H1 (cell line): ENCODE data around the gene IPO9. TPM values are rescaled to one million over a fixed set of nuclear protein-coding genes. Genes with fewer than 3 reads are reported as not detected.

Experiments
- CTCF ChIA-PET: fragments of 300-600 bp; sonication (Branson Sonifier 250); formaldehyde crosslinking; loops from one replicate; lab custom pipeline; 2021; ENCODE audit not compliant: partially characterized antibody; lab: Charles Lee
- POLR2A ChIA-PET: fragments of 300-600 bp; sonication (Branson Sonifier 250); formaldehyde crosslinking; loops from one replicate; lab custom pipeline; 2021; ENCODE audit warnings: inconsistent platforms; ENCODE audit not compliant: partially characterized antibody; lab: Charles Lee
- DNase-seq, 2 experiments: peaks; one replicate each; pipeline versions ENCODE4 v3.0.0 to v3.0.0-alpha.2; 2010 to 2022; ENCODE audit warnings: low spot score in 2 of 2, low read depth in 1 of 2, mixed read lengths in 1 of 2
- FAIRE-seq: peaks from 2 replicates; lab custom pipeline; 2011; peaks lifted over from hg19 to GRCh38; lab: Jason Lieb, UNC
- H2AFZ ChIP-seq: 2 replicates; pipeline ENCODE4 v1.8.1; 2012; ENCODE audit warnings: low read length, inconsistent platforms
- H2AK5ac ChIP-seq: 2 replicates; pipeline ENCODE4 v1.6.1; 2013; ENCODE audit warnings: low read depth, low read length
- H2BK120ac ChIP-seq: replicated peaks from 2 replicates; pipeline ENCODE3; 2013; ENCODE audit warnings: low read depth, low read length, inconsistent platforms
- H2BK12ac ChIP-seq: 2 replicates; pipeline ENCODE4 v1.6.1; 2013; ENCODE audit warnings: low read depth, low read length
- H2BK15ac ChIP-seq: 2 replicates; pipeline ENCODE4 v1.6.1; 2013; ENCODE audit warnings: low read length
- H2BK20ac ChIP-seq: 2 replicates; pipeline ENCODE4 v1.6.1; 2013; ENCODE audit warnings: low read length
- H2BK5ac ChIP-seq: 2 replicates; pipeline ENCODE4 v1.6.1; 2013; ENCODE audit warnings: low read depth, low read length
- H3K14ac ChIP-seq: 2 replicates; pipeline ENCODE4 v1.6.1; 2013; ENCODE audit warnings: inconsistent platforms; ENCODE audit not compliant: insufficient read length
- H3K18ac ChIP-seq: 2 replicates; pipeline ENCODE4 v1.6.1; 2013; ENCODE audit warnings: low read length; ENCODE audit errors: extremely low read depth
- H3K23ac ChIP-seq: 2 replicates; pipeline ENCODE4 v1.6.1; 2013; ENCODE audit warnings: inconsistent platforms; ENCODE audit not compliant: insufficient read length
- H3K23me2 ChIP-seq: 2 replicates; pipeline ENCODE4 v1.6.1; 2013; ENCODE audit warnings: low read depth, low read length
- H3K27ac ChIP-seq: 2 replicates; pipeline ENCODE4 v1.6.1; 2011; ENCODE audit warnings: low read depth, low read length, inconsistent platforms
- H3K27me3 ChIP-seq, 4 experiments: replicated peaks in 1 of 4; 1 replicate in 1 of 4; 2 replicates in 3 of 4; pipeline versions ENCODE4 v1.6.1 to v1.8.1; 2011 to 2013; ENCODE audit warnings: low read length in 3 of 4, mild to moderate bottlenecking in 3 of 4, inconsistent platforms in 2 of 4, mixed read lengths in 2 of 4, moderate library complexity in 1 of 4; ENCODE audit not compliant: control insufficient read depth in 3 of 4, insufficient read depth in 3 of 4; ENCODE audit errors: extremely low read depth in 1 of 4
- H3K36me3 ChIP-seq, 4 experiments: 2 replicates each; pipeline versions ENCODE4 v1.6.1 to v1.8.1; 2011 to 2013; ENCODE audit warnings: mild to moderate bottlenecking in 4 of 4, low read length in 3 of 4, moderate library complexity in 2 of 4, control low read depth in 1 of 4, inconsistent platforms in 1 of 4; ENCODE audit not compliant: insufficient read depth in 4 of 4, control insufficient read depth in 2 of 4
- H3K4ac ChIP-seq: replicated peaks from 2 replicates; pipeline ENCODE3; 2013; ENCODE audit warnings: low read length, low read depth, mixed read lengths, inconsistent platforms; ENCODE audit not compliant: insufficient read length
- H3K4me1 ChIP-seq, 4 experiments: replicated peaks in 1 of 4; 1 replicate in 1 of 4; 2 replicates in 3 of 4; pipeline versions ENCODE4 v1.6.1 to v1.8.1; 2011 to 2013; ENCODE audit warnings: low read length in 3 of 4, inconsistent platforms in 2 of 4, mixed read lengths in 1 of 4; ENCODE audit not compliant: insufficient read depth in 4 of 4, control insufficient read depth in 3 of 4
- H3K4me2 ChIP-seq, 2 experiments: 2 replicates each; pipeline versions ENCODE4 v1.6.1 to v1.8.1; 2011 to 2013; ENCODE audit warnings: low read depth in 2 of 2, low read length in 2 of 2, control low read depth in 1 of 2, inconsistent platforms in 1 of 2, mild to moderate bottlenecking in 1 of 2; ENCODE audit not compliant: insufficient read depth in 1 of 2
- H3K4me3 ChIP-seq, 4 experiments: fragments of 200-600, 300-600 bp in 1 of 4; sonication (generic), shearing (Covaris generic), sonication (Bioruptor Twin) in 1 of 4; 2 replicates each; pipeline versions ENCODE4 v1.5.1 to v1.8.1; 2011 to 2016; ENCODE audit warnings: low read length in 4 of 4, low read depth in 3 of 4, control low read depth in 2 of 4, inconsistent platforms in 2 of 4, mild to moderate bottlenecking in 2 of 4, mixed read lengths in 1 of 4, moderate library complexity in 1 of 4; ENCODE audit not compliant: insufficient read depth in 2 of 4; ENCODE audit errors: extremely low read depth in 1 of 4
- H3K56ac ChIP-seq: replicated peaks from 2 replicates; pipeline ENCODE3; 2013; ENCODE audit warnings: low read depth, mild to moderate bottlenecking, mixed read lengths, low read length, inconsistent platforms; ENCODE audit not compliant: insufficient read length
- H3K79me1 ChIP-seq: 2 replicates; pipeline ENCODE4 v1.6.1; 2013; ENCODE audit warnings: low read depth, low read length, control low read depth
- H3K79me2 ChIP-seq, 2 experiments: 2 replicates each; pipeline versions ENCODE4 v1.6.1 to v1.8.1; 2012 to 2013; ENCODE audit warnings: low read length in 2 of 2, mild to moderate bottlenecking in 2 of 2, inconsistent platforms in 1 of 2; ENCODE audit not compliant: insufficient read depth in 2 of 2, control insufficient read depth in 1 of 2
- H3K9ac ChIP-seq, 4 experiments: replicated peaks in 1 of 4; 1 replicate in 1 of 4; 2 replicates in 3 of 4; pipeline versions ENCODE4 v1.6.1 to v1.8.1; 2011 to 2013; ENCODE audit warnings: low read depth in 3 of 4, low read length in 3 of 4, control low read depth in 2 of 4, mild to moderate bottlenecking in 2 of 4, moderate library complexity in 2 of 4, inconsistent platforms in 1 of 4; ENCODE audit errors: extremely low read depth in 1 of 4
- H3K9me3 ChIP-seq, 2 experiments: 2 replicates each; pipeline versions ENCODE4 v1.6.1 to v1.8.1; 2012 to 2013; ENCODE audit warnings: mild to moderate bottlenecking in 2 of 2, moderate library complexity in 2 of 2, control low read depth in 1 of 2, inconsistent platforms in 1 of 2, low read depth in 1 of 2, low read length in 1 of 2, mixed read lengths in 1 of 2; ENCODE audit not compliant: insufficient read depth in 2 of 2
- H4K20me1 ChIP-seq, 2 experiments: replicated peaks in 1 of 2; 2 replicates each; pipeline versions ENCODE3 to v1.8.1; 2011 to 2013; ENCODE audit warnings: inconsistent platforms in 2 of 2, low read length in 2 of 2, mild to moderate bottlenecking in 1 of 2; ENCODE audit not compliant: insufficient read depth in 2 of 2, control insufficient read depth in 1 of 2
- H4K5ac ChIP-seq: 2 replicates; pipeline ENCODE4 v1.6.1; 2013; ENCODE audit warnings: low read length, low read depth, mixed read lengths, inconsistent platforms; ENCODE audit not compliant: insufficient read length
- H4K8ac ChIP-seq: 2 replicates; pipeline ENCODE4 v1.8.0; 2013; ENCODE audit warnings: mild to moderate bottlenecking, moderate library complexity, low read length, inconsistent platforms; ENCODE audit not compliant: insufficient read depth; ENCODE audit errors: extremely low read depth
- H4K91ac ChIP-seq: replicated peaks from 2 replicates; pipeline ENCODE3; 2013; ENCODE audit warnings: low read length, mixed read lengths, inconsistent platforms; ENCODE audit not compliant: insufficient read length
- CTBP2 ChIP-seq: IDR thresholded peaks from 2 replicates; pipeline ENCODE4 v1.7.0; 2011; ENCODE audit warnings: borderline replicate concordance, mild to moderate bottlenecking, moderate library complexity, mixed read lengths, low read length; ENCODE audit not compliant: insufficient read depth, insufficient read length
- EGR1 ChIP-seq: IDR thresholded peaks from 2 replicates; pipeline ENCODE4 v1.6.1; 2011; ENCODE audit warnings: low read depth, low read length, borderline replicate concordance
- EP300 ChIP-seq, 2 experiments: IDR thresholded peaks; 1 replicate in 1 of 2; 2 replicates in 1 of 2; pipeline ENCODE4 v1.6.1; 2011 to 2012; ENCODE audit warnings: low read depth in 2 of 2, low read length in 2 of 2, mild to moderate bottlenecking in 2 of 2, borderline replicate concordance in 1 of 2, inconsistent platforms in 1 of 2, moderate library complexity in 1 of 2
- HDAC2 ChIP-seq, 2 experiments: fragments of 300-600 bp in 1 of 2; sonication (generic) in 1 of 2; IDR thresholded peaks; 2 replicates each; pipeline ENCODE4 v1.6.1; 2011 to 2012; ENCODE audit warnings: low read depth in 2 of 2, low read length in 2 of 2, mild to moderate bottlenecking in 2 of 2, moderate library complexity in 2 of 2, borderline replicate concordance in 1 of 2, inconsistent platforms in 1 of 2
- NANOG ChIP-seq: IDR thresholded peaks from 2 replicates; pipeline ENCODE4 v1.6.1; 2011; ENCODE audit warnings: low read length, low read depth, mild to moderate bottlenecking, inconsistent platforms; ENCODE audit not compliant: insufficient read depth, poor library complexity, severe bottlenecking
- NRF1 ChIP-seq: IDR thresholded peaks from 2 replicates; pipeline ENCODE4 v1.6.1; 2011; ENCODE audit warnings: mild to moderate bottlenecking, low read depth, low read length, improper control_type of control experiment
- POU5F1 ChIP-seq: IDR thresholded peaks from 2 replicates; pipeline ENCODE4 v1.6.1; 2011; ENCODE audit warnings: low read depth, mild to moderate bottlenecking, low read length, moderate library complexity
- RAD21 ChIP-seq, 2 experiments: IDR thresholded peaks in 1 of 2; conservative IDR thresholded peaks in 1 of 2; 2 replicates each; pipeline ENCODE4 v1.6.1; 2011; ENCODE audit warnings: low read depth in 2 of 2, low read length in 2 of 2, improper control_type of control experiment in 1 of 2, inconsistent platforms in 1 of 2, mild to moderate bottlenecking in 1 of 2, moderate library complexity in 1 of 2
- SAP30 ChIP-seq: fragments of 300-600 bp; sonication (generic); IDR thresholded peaks from 2 replicates; pipeline ENCODE4 v1.7.1; 2012; ENCODE audit warnings: low read length, moderate library complexity, mild to moderate bottlenecking, inconsistent platforms; ENCODE audit not compliant: insufficient read depth, insufficient replicate concordance
- SIX5 ChIP-seq: IDR thresholded peaks from 2 replicates; pipeline ENCODE4 v1.6.1; 2011; ENCODE audit warnings: mild to moderate bottlenecking, low read depth, low read length
- SRF ChIP-seq: IDR thresholded peaks from 2 replicates; pipeline ENCODE4 v1.6.1; 2011; ENCODE audit warnings: mild to moderate bottlenecking, low read depth, low read length, moderate library complexity
- YY1 ChIP-seq: IDR thresholded peaks from 2 replicates; pipeline ENCODE4 v1.6.1; 2011; ENCODE audit warnings: low read depth, mild to moderate bottlenecking, low read length
- ZNF274 ChIP-seq: IDR thresholded peaks from 2 replicates; pipeline ENCODE4 v1.7.0; 2012; ENCODE audit warnings: low read length, borderline replicate concordance; ENCODE audit errors: extremely low read depth
- WGBS, 2 experiments: shearing (Covaris generic) in 1 of 2; methylation state at CpG; one replicate each; pipeline versions ENCODE4 v1.1.6 to v1.1.7; 2013 to 2015; ENCODE audit warnings: low lambda C conversion rate in 2 of 2, mixed read lengths in 2 of 2, inconsistent platforms in 1 of 2, low coverage in 1 of 2, missing lambda C conversion rate in 1 of 2; ENCODE audit not compliant: insufficient replicate concordance in 2 of 2, insufficient coverage in 1 of 2, insufficient read length in 1 of 2; ENCODE audit errors: extremely low coverage in 1 of 2, missing lambda C conversion rate in 1 of 2; 5-methylcytosine and 5-hydroxymethylcytosine counted together
- polyA plus RNA-seq, 7 experiments: library from polyadenylated mRNA; depleted of rRNA in 3 of 7; stranded (reverse) in 5 of 7; unstranded in 2 of 7; fragments of >200 nt in 5 of 7; fragments of 200-250 nt in 2 of 7; gene quantifications; 1 replicate in 5 of 7; 2 replicates in 1 of 7; 4 replicates in 1 of 7; pipeline versions ENCODE4 v1.2.1 to v1.2.3, GENCODE V29; 2011 to 2013; ENCODE audit warnings: missing spikeins in 2 of 7, mixed read lengths in 2 of 7
- total RNA-seq: library from RNA; stranded (reverse); fragmentation: NEBNext Ultra II Directional; extraction: Animal tissue kit (Norgen Biotek cat#: 25700); gene quantifications from 2 replicates; pipeline ENCODE4 v1.2.1, GENCODE V29; 2021

IPO9 gene
- total and polyA plus RNA-seq, 2 of the 8 experiments (the other 6 are each of a cell fraction or from before 2014, with no cell fraction given), result 61.0 to 122 TPM

GRCh38 chr1:201930803-201931202 lies 101.8 kb downstream of the IPO9 start:
- ChIA-PET POLR2A (interaction anchor here (1.3 kb wide), 1 partner anchor 11 kb away, joined by 3 read pairs; no protein-coding TSS in a partner anchor), CTCF (interaction anchor here (1.9 kb wide), 1 partner anchor 9 kb away, joined by 5 read pairs; no protein-coding TSS in a partner anchor)
- H4K20me1 ChIP-seq, result no peaks in the 10 kb centered on the region
- H3K9me3 ChIP-seq, result no peaks in the 10 kb centered on the region
- no peak overlapping the region for H3K14ac ChIP-seq
- H4K5ac ChIP-seq, result no peak overlapping the region
- no peak overlapping the region for H2BK15ac ChIP-seq
- DNase-seq (no peak), FAIRE-seq (no peak)
- no peaks in the 10 kb centered on the region for H3K27me3 ChIP-seq
- no peak overlapping the region for H2AK5ac ChIP-seq
- no peaks in the 10 kb centered on the region for H3K79me1 ChIP-seq
- no peak overlapping the region for H3K23ac ChIP-seq
- no peak overlapping the region for H2BK12ac ChIP-seq
- H2BK5ac ChIP-seq, result no peak overlapping the region
- H4K91ac ChIP-seq, result no peak overlapping the region
- H2BK20ac ChIP-seq, result no peak overlapping the region
- no peak overlapping the region for H3K4me3 ChIP-seq
- H4K8ac ChIP-seq, result no peak overlapping the region
- WGBS, 2 experiments, result 91 to 100% methylated on average over 1 to 5 of the region's 5 CpGs
- no peak overlapping the region for H3K4me2 ChIP-seq
- H3K23me2 ChIP-seq, result no peaks in the 10 kb centered on the region
- H3K27ac ChIP-seq, result no peak overlapping the region
- no peak overlapping the region for H2AFZ ChIP-seq
- no peak overlapping the region for H3K56ac ChIP-seq
- H3K36me3 ChIP-seq, result no peaks in the 10 kb centered on the region
- no peak overlapping the region for H3K9ac ChIP-seq
- H3K4me1 ChIP-seq, result no peaks in the 10 kb centered on the region
- H3K18ac ChIP-seq, result no peak overlapping the region
- no peak overlapping the region for H2BK120ac ChIP-seq
- no peak overlapping the region for H3K4ac ChIP-seq
- no peaks in the 10 kb centered on the region for H3K79me2 ChIP-seq
- TF ChIP-seq ZNF274, result no peak
- no peak for TF ChIP-seq SAP30
- no peak for TF ChIP-seq EP300 (IDR thresholded peaks at IDR 0.05; ENCODE audit: borderline replicate concordance in 1 of 2, low read depth in 2 of 2, low read length in 2 of 2)
- TF ChIP-seq EGR1, result no peak
- no peak for TF ChIP-seq YY1
- TF ChIP-seq SRF, result no peak
- TF ChIP-seq SIX5, result no peak
- no peak for TF ChIP-seq POU5F1
- TF ChIP-seq RAD21 (IDR thresholded peaks at IDR 0.05 in 1 of 2, conservative IDR thresholded peaks at IDR 0.05 in 1 of 2; ENCODE audit: low read depth in 2 of 2, low read length in 2 of 2), result no peak
- TF ChIP-seq NRF1, result no peak
- no peak for TF ChIP-seq CTBP2
- TF ChIP-seq NANOG, result no peak
- no peak for TF ChIP-seq HDAC2 (IDR thresholded peaks at IDR 0.05; ENCODE audit: borderline replicate concordance in 1 of 2, low read depth in 2 of 2, low read length in 2 of 2)
